K562 (cell line): ENCODE data around the gene FAM114A1. TPM values are rescaled to one million over a fixed set of nuclear protein-coding genes. Genes with fewer than 3 reads are reported as not detected.

ENCODE experiments used
- ATAC-seq: fragments of 200-7000 bp; cut with Tn5 transposase; 3 replicates; pipeline ENCODE4 v1.9.1; 2020; ENCODE audit warnings: moderate library complexity
- BruUV-seq: library from RNA; stranded (reverse); fragments of 400-500 nt; replicated peaks from 2 replicates; lab custom pipeline; 2021; lab: Mats Ljungman, UMichigan
- CTCF ChIA-PET: fragments of 300-600 bp; formaldehyde crosslinking; extraction: SDS; loops from one replicate; lab custom pipeline; 2021; ENCODE audit warnings: low intra/inter-chr PET ratio; lab: Yijun Ruan, JAX
- POLR2A ChIA-PET: fragments of 300-600, 350-650 bp; sonication (Branson Sonifier 250); formaldehyde crosslinking; extraction: SDS; loops from one replicate; lab custom pipeline; 2021; ENCODE audit warnings: antibody characterized with exemption, inconsistent platforms; lab: Yijun Ruan, JAX
- DNase-seq, 4 experiments: peaks; one replicate each; pipeline versions ENCODE4 v3.0.0 to v3.0.0-alpha.2; 2011 to 2018; ENCODE audit warnings: low spot score in 3 of 4, mixed read lengths in 3 of 4; ENCODE audit errors: extremely low read depth in 1 of 4
- FAIRE-seq: peaks from 2 replicates; lab custom pipeline; 2011; peaks lifted over from hg19 to GRCh38; lab: Jason Lieb, UNC
- H2AFZ ChIP-seq: 2 replicates; pipeline ENCODE4 v1.6.0; 2011; ENCODE audit warnings: low read depth, low read length, control low read depth, inconsistent platforms
- H3K27ac ChIP-seq: fragments of 200-600 bp; 3 replicates; pipeline ENCODE4 v1.8.0; 2011; ENCODE audit warnings: low read depth, mild to moderate bottlenecking, control low read depth, inconsistent platforms, low read length, moderate library complexity, mixed read lengths; ENCODE audit errors: extremely low read depth
- H3K27me3 ChIP-seq, 2 experiments: fragments of 300-600 bp in 1 of 2; 2 replicates in 1 of 2; 3 replicates in 1 of 2; pipeline versions ENCODE4 v1.6.0 to v1.8.0; 2011; ENCODE audit warnings: inconsistent platforms in 2 of 2, low read length in 2 of 2, mild to moderate bottlenecking in 1 of 2, mixed read lengths in 1 of 2, moderate library complexity in 1 of 2; ENCODE audit not compliant: control insufficient read depth in 2 of 2, insufficient read depth in 2 of 2
- H3K36me3 ChIP-seq: fragments of 300-600 bp; 3 replicates; pipeline ENCODE4 v1.8.0; 2011; ENCODE audit warnings: mild to moderate bottlenecking, low read length, inconsistent platforms; ENCODE audit not compliant: control insufficient read depth, insufficient read depth
- H3K4me1 ChIP-seq, 2 experiments: fragments of 200-600 bp in 1 of 2; replicated peaks in 1 of 2; 2 replicates in 1 of 2; 3 replicates in 1 of 2; pipeline versions ENCODE4 v1.5.1 to v1.8.0; 2011; ENCODE audit warnings: inconsistent platforms in 2 of 2, low read length in 2 of 2, mild to moderate bottlenecking in 1 of 2, mixed read lengths in 1 of 2, moderate library complexity in 1 of 2; ENCODE audit not compliant: control insufficient read depth in 2 of 2, insufficient read depth in 2 of 2
- H3K4me2 ChIP-seq: 2 replicates; pipeline ENCODE4 v1.6.1; 2011; ENCODE audit warnings: low read length, control low read depth, inconsistent platforms, mixed read lengths; ENCODE audit not compliant: insufficient read depth
- H3K4me3 ChIP-seq: fragments of 200-600 bp; sonication (generic), shearing (Covaris generic); 2 replicates; pipeline ENCODE4 v1.5.1; 2016; ENCODE audit warnings: control low read depth, inconsistent platforms
- H3K79me2 ChIP-seq: fragments of 200-600 bp; 3 replicates; pipeline ENCODE4 v1.8.0; 2011; ENCODE audit warnings: low read length, inconsistent platforms; ENCODE audit not compliant: control insufficient read depth, insufficient read depth
- H3K9ac ChIP-seq, 2 experiments: 2 replicates each; pipeline versions ENCODE4 v1.6.0 to v1.6.1; 2011; ENCODE audit warnings: low read depth in 2 of 2, low read length in 2 of 2, control low read depth in 1 of 2, inconsistent platforms in 1 of 2, mild to moderate bottlenecking in 1 of 2, mixed read lengths in 1 of 2; ENCODE audit not compliant: insufficient read depth in 1 of 2
- H3K9me1 ChIP-seq: one replicate; pipeline ENCODE4 v1.6.0; 2011; ENCODE audit warnings: inconsistent platforms, mild to moderate bottlenecking, low read length, moderate library complexity; ENCODE audit not compliant: control insufficient read depth, insufficient read depth
- H3K9me3 ChIP-seq: replicated peaks from 2 replicates; pipeline ENCODE4 v1.5.1; 2011; ENCODE audit warnings: low read depth, low read length, inconsistent platforms; ENCODE audit not compliant: control insufficient read depth, insufficient read depth
- H4K20me1 ChIP-seq: replicated peaks from 2 replicates; pipeline ENCODE4 v1.6.1; 2011; ENCODE audit warnings: low read length, inconsistent platforms, mixed read lengths; ENCODE audit not compliant: control insufficient read depth, insufficient read depth
- ASH1L ChIP-seq: fragments of 450-650 bp; IDR thresholded peaks from 2 replicates; pipeline ENCODE4 v1.6.1; 2018; ENCODE audit warnings: borderline replicate concordance, mild to moderate bottlenecking, low read depth; ENCODE audit not compliant: partially characterized antibody
- CEBPG ChIP-seq, 3 experiments: fragments of 200-800 bp in 1 of 3; sonication (Bioruptor generic) in 1 of 3; sonication (generic) in 1 of 3; formaldehyde crosslinking in 1 of 3; IDR thresholded peaks in 2 of 3; conservative IDR thresholded peaks in 1 of 3; 2 replicates each; pipeline versions ENCODE4 v1.6.1 to v1.8.0; 2016 to 2022; ENCODE audit warnings: missing compliant biosample characterization in 2 of 3, missing genetic modification characterization in 2 of 3, mild to moderate bottlenecking in 1 of 3, missing genetic modification reagents in 1 of 3
- DIDO1 ChIP-seq: fragments of 450-650 bp; IDR thresholded peaks from 2 replicates; pipeline ENCODE4 v1.6.1; 2016; ENCODE audit warnings: low read depth, missing biosample characterization, missing genetic modification characterization
- JUN ChIP-seq, 2 experiments: sonication (generic) in 1 of 2; formaldehyde crosslinking in 1 of 2; IDR thresholded peaks; 2 replicates each; pipeline versions ENCODE4 v1.6.1 to v1.8.0; 2012 to 2022; ENCODE audit warnings: borderline replicate concordance in 2 of 2, mild to moderate bottlenecking in 2 of 2, improper control_type of control experiment in 1 of 2, low read depth in 1 of 2, low read length in 1 of 2, missing genetic modification reagents in 1 of 2
- RBM15 ChIP-seq: fragments of 200-400 bp; formaldehyde crosslinking; IDR thresholded peaks from 2 replicates; pipeline ENCODE4 v1.6.1; 2018; ENCODE audit warnings: mild to moderate bottlenecking, low read length, moderate library complexity; ENCODE audit not compliant: insufficient read depth
- SP2 ChIP-seq: IDR thresholded peaks from 2 replicates; pipeline ENCODE4 v1.6.1; 2011; ENCODE audit warnings: mild to moderate bottlenecking, low read depth, low read length, moderate library complexity; ENCODE audit not compliant: poor library complexity, severe bottlenecking; ENCODE audit errors: extremely low read depth
- ZFX ChIP-seq: sonication (generic); formaldehyde crosslinking; IDR thresholded peaks from 2 replicates; pipeline ENCODE4 v1.8.0; 2022; ENCODE audit warnings: mild to moderate bottlenecking, missing genetic modification reagents, moderate library complexity
- ZNF695 ChIP-seq: fragments of 450-650 bp; formaldehyde crosslinking; IDR thresholded peaks from 2 replicates; pipeline ENCODE4 v1.4.0; 2020; ENCODE audit warnings: mild to moderate bottlenecking, moderate library complexity
- WGBS: fragments of 100-300 bp; shearing (Covaris generic); methylation state at CpG from one replicate; pipeline ENCODE4 v1.1.6; 2016; ENCODE audit warnings: low coverage, mixed read lengths; ENCODE audit not compliant: insufficient coverage; ENCODE audit errors: missing lambda C conversion rate; 5-methylcytosine and 5-hydroxymethylcytosine counted together
- in situ Hi-C: fragments of 300-500 bp; cut with MboI; formaldehyde crosslinking; loops from 4 replicates; pipeline ENCODE4 v1.15.0; 2018; ENCODE audit warnings: inconsistent platforms, mixed read lengths
- intact Hi-C: fragments of 100-400 bp; cut with micrococcal nuclease; formaldehyde crosslinking; loops from 2 replicates; pipeline ENCODE4 v1.14.2; 2022
- polyA plus RNA-seq, 8 experiments: library from polyadenylated mRNA; depleted of rRNA in 4 of 8; stranded (reverse) in 5 of 8; unstranded in 3 of 8; fragments of >200 nt; fragmentation: Nextera tagmentation in 2 of 8; fragmentation: Illumina TruSeq in 1 of 8; extraction: Ambion mirVana in 2 of 8; extraction: Trizol in 1 of 8; gene quantifications; 2 replicates each; pipeline versions ENCODE4 v1.2.1 to v1.2.3, GENCODE V29; 2011 to 2014; ENCODE audit warnings: inconsistent platforms in 1 of 8, missing spikeins in 1 of 8
- total RNA-seq, 7 experiments: library from RNA; depleted of rRNA in 6 of 7; stranded (reverse); fragments of >200 nt in 6 of 7; fragmentation: Illumina TruSeq in 2 of 7; extraction: Trizol in 2 of 7; gene quantifications; 2 replicates each; pipeline versions ENCODE4 v1.2.1 to v1.2.3, GENCODE V29; 2011 to 2021; ENCODE audit warnings: low replicate concordance in 1 of 7

FAM114A1 gene
- total and polyA plus RNA-seq, 9 of the 15 experiments (the other 6 are each of a cell fraction or from before 2014, with no cell fraction given): 1.8 to 12.0 (median 4.3) TPM

DNA sequence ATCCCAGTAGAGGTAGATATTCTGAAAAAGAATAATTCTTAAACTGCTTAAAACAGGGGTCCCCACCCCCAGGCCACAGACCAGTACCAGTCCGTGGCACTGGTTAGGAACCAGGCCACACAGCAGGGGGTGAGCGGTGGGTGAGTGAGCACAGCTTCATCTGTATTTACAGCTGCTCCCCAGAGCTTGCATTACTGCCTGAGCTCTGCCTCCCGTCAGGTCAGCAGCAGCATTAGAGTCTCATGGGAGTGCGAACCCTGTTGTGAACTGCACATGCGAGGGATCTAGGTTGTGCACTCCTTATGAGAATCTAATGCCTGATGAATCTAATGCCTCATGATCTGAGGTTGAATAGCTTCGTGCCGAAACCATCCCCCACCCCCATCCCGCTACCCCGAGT is 76.8 kb downstream of the FAM114A1 start (continued):
- TF ChIP-seq CEBPG (CRISPR knock-in tag; IDR thresholded peaks at IDR 0.05): no peak
- TF ChIP-seq CEBPG (tag; conservative IDR thresholded peaks at IDR 0.05 in 1 of 2, IDR thresholded peaks at IDR 0.05 in 1 of 2): no peak
- TF ChIP-seq SP2: no peak
- TF ChIP-seq RBM15: no peak

DNA sequence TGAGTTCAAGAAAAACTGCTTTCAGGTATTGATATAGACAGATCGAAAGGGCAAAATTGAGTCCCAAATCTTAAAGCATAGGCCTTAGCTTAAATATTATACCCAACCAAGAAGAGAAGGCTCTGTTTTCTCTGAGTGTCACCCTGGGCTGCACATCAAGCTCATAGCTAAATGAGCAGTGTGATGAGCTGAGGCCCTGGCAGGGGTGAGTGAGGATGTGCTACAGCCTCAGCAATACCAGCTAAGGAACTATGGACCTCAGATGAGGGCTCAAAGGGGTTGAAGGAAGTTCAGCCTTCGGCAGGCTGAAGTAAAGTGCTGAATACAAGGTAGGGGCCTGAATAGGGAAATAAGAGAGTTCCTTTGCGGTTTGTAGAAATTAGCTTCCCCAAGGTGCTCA is 79.3 kb downstream of the FAM114A1 start:
- H4K20me1 ChIP-seq: no peaks in the 10 kb centered on the region
- peaks cover 0 to 4% of the 10 kb centered on the region in 2 experiments; a peak in 1 of 5 replicates for H3K4me1 ChIP-seq
- ATAC-seq (no peak), DNase-seq (no peak), FAIRE-seq (no peak)
- H2AFZ ChIP-seq: no peak overlapping the region
- H3K4me2 ChIP-seq: no peak overlapping the region
- H3K36me3 ChIP-seq: no peaks in the 10 kb centered on the region
- intact Hi-C loops: no loop called here
- no peaks in the 10 kb centered on the region for H3K9me3 ChIP-seq
- H3K4me3 ChIP-seq: no peak overlapping the region
- in situ Hi-C loops: no loop called here
- peaks cover 0 to 8% of the 10 kb centered on the region in 2 experiments; a peak in 2 of 5 replicates for H3K27me3 ChIP-seq
- 38% methylated on average over 3 of the region's 3 CpGs for WGBS
- ChIA-PET POLR2A (no interaction called here), CTCF (no interaction called here)
- H3K9me1 ChIP-seq: no peaks in the 10 kb centered on the region
- no TSS peak for BruUV-seq
- H3K9ac ChIP-seq: no peak overlapping the region
- no peaks in the 10 kb centered on the region for H3K79me2 ChIP-seq
- H3K27ac ChIP-seq: no peak overlapping the region
- TF ChIP-seq ZNF695 (no peak), JUN (IDR thresholded peaks at IDR 0.05; ENCODE audit: borderline replicate concordance, low read depth, low read length) (no peak), JUN (CRISPR knock-in tag; IDR thresholded peaks at IDR 0.05; ENCODE audit: borderline replicate concordance) (no peak), DIDO1 (no peak), ZFX (no peak), ASH1L (no peak)
